Esophagus muscularis mucosa (tissue), 2 donors: ENCODE measurements around the gene AURKB.
A peak's percentile ranks its signal among the peaks of the same experiment; 100 is the strongest.

Source experiments
- POLR2A ChIP-seq: fragments of 450-650 bp; IDR thresholded peaks from one replicate; pipeline ENCODE4 v1.6.1; 2017; ENCODE audit warnings: antibody characterized with exemption, moderate library complexity, mild to moderate bottlenecking, low read depth
- POLR2AphosphoS5 ChIP-seq, 2 donors: sonication (generic); formaldehyde crosslinking; IDR thresholded peaks; one replicate each; pipeline ENCODE4 v1.6.1; 2017; ENCODE audit warnings: antibody characterized with exemption in 2 of 2

GRCh38 chr17:8189711-8190477 is 20.5 kb downstream of the AURKB start, which contains the start of gene BORCS6:
- TF ChIP-seq POLR2A, result peak; percentile 42
- TF ChIP-seq POLR2AphosphoS5 (IDR thresholded peaks at IDR 0.05), result peak; percentile 93 to 94
